Vagina (tissue), 2 donors: ENCODE results near the gene NLGN4X. TPM values are rescaled to one million over a fixed set of nuclear protein-coding genes. Genes with fewer than 3 reads are reported as not detected.

Experiments
- DNase-seq, 2 donors: peaks; one replicate each; pipeline ENCODE4 v3.0.0-alpha.2; 2017; ENCODE audit errors: extremely low spot score in 2 of 2
- H3K27ac ChIP-seq: fragments of 200-600 bp; sonication (generic); one replicate; pipeline ENCODE4 v1.5.1; 2019
- H3K27me3 ChIP-seq: fragments of 200-600 bp; sonication (generic); one replicate; pipeline ENCODE4 v1.5.1; 2019
- H3K36me3 ChIP-seq, 2 donors: fragments of 200-600 bp; sonication (generic); one replicate each; pipeline ENCODE4 v1.5.1; 2017 to 2019
- H3K4me1 ChIP-seq: fragments of 200-600 bp; sonication (generic); one replicate; pipeline ENCODE4 v1.5.1; 2019
- H3K4me3 ChIP-seq, 2 donors: fragments of 200-600 bp; sonication (generic); 1 replicate in 1 of 2; 2 replicates in 1 of 2; pipeline ENCODE4 v1.5.1; 2016 to 2019
- H3K9me3 ChIP-seq: fragments of 200-600 bp; sonication (generic); one replicate; pipeline ENCODE4 v1.5.1; 2019
- POLR2A ChIP-seq, 2 donors: fragments of 450-650 bp; IDR thresholded peaks; one replicate each; pipeline ENCODE4 v1.6.1; 2017; ENCODE audit warnings: antibody characterized with exemption in 2 of 2, mild to moderate bottlenecking in 2 of 2, moderate library complexity in 2 of 2
- POLR2AphosphoS5 ChIP-seq, 2 donors: sonication (generic); formaldehyde crosslinking; IDR thresholded peaks; one replicate each; pipeline ENCODE4 v1.9.0; 2017; ENCODE audit warnings: antibody characterized with exemption in 2 of 2, mild to moderate bottlenecking in 2 of 2, low read depth in 1 of 2; ENCODE audit not compliant: insufficient read depth in 1 of 2
- intact Hi-C: fragments of 100-400 bp; cut with DNase I; formaldehyde crosslinking; loops from one replicate; pipeline ENCODE4 v1.15.1; 2023
- total RNA-seq: library from RNA; depleted of rRNA; stranded (reverse); fragments of >200 nt; gene quantifications from one replicate; pipeline ENCODE4 v1.2.3, GENCODE V29; 2016
- TF ChIP-seq, protein P1 (sequence below), 3 experiments: fragments of 450-650 bp in 2 of 3; fragments of 200-600 bp in 1 of 3; sonication (generic) in 1 of 3; IDR thresholded peaks; one replicate each; pipeline ENCODE4 v1.5.1; 2017 to 2019; ENCODE audit warnings: antibody characterized with exemption in 3 of 3, mild to moderate bottlenecking in 2 of 3, moderate library complexity in 2 of 3

The NLGN4X gene
- total RNA-seq, 1 donor from 2014 or later: 2.5 TPM

DNA sequence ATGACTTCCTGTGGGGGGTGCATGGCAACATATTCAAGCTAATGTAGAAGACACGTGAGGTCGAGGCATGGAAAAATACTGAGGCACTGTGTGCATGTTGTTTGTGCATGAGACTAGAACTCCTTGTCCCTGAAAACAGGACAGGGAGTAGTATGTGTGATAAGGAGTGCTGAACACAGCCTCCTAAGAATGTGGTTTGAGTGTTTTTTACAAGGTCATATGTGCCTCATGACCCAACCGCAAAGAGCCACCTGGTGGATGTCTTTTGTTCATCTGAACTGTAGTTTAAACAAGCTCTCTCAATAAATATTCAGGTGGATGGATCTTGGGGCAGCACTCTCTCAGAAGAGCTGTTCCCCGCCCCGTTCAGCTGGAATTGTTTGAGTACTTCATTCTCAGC is 226.6 kb downstream of the NLGN4X start:
- H3K36me3 ChIP-seq: no peaks in the 10 kb centered on the region
- H3K9me3 ChIP-seq: no peaks in the 10 kb centered on the region
- intact Hi-C loops: no loop called here
- DNase-seq: no peak
- no peak overlapping the region for H3K27ac ChIP-seq
- no peak for TF ChIP-seq POLR2AphosphoS5 (IDR thresholded peaks at IDR 0.05; ENCODE audit: insufficient read depth in 1 of 2, low read depth in 1 of 2)
- H3K27me3 ChIP-seq: no peaks in the 10 kb centered on the region
- no peaks in the 10 kb centered on the region for H3K4me1 ChIP-seq
- no peak overlapping the region for H3K4me3 ChIP-seq

DNA sequence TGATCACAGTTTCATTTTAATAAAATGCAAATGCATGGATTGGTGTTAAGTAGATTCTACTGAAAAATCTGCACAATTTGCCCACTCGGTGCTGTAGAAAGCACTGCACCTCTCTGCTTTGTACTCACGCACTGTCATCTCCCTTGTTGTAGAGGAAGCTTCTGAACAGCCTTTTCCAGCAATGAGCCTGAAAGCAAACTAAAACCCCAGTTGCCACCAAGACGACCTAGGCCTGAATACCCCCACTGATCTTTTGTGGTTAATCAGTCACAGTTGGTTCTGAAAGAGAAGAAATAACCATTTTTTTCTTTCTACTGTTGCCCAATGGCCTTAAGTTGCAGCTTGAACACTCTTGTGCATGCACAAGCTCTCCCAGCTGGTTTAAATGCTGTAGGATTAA is 229.8 kb downstream of the NLGN4X start:
- DNase-seq: no peak
- TF ChIP-seq, protein P1, sequence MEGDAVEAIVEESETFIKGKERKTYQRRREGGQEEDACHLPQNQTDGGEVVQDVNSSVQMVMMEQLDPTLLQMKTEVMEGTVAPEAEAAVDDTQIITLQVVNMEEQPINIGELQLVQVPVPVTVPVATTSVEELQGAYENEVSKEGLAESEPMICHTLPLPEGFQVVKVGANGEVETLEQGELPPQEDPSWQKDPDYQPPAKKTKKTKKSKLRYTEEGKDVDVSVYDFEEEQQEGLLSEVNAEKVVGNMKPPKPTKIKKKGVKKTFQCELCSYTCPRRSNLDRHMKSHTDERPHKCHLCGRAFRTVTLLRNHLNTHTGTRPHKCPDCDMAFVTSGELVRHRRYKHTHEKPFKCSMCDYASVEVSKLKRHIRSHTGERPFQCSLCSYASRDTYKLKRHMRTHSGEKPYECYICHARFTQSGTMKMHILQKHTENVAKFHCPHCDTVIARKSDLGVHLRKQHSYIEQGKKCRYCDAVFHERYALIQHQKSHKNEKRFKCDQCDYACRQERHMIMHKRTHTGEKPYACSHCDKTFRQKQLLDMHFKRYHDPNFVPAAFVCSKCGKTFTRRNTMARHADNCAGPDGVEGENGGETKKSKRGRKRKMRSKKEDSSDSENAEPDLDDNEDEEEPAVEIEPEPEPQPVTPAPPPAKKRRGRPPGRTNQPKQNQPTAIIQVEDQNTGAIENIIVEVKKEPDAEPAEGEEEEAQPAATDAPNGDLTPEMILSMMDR (IDR thresholded peaks at IDR 0.05): no peak
- TF ChIP-seq POLR2AphosphoS5 (IDR thresholded peaks at IDR 0.05; ENCODE audit: insufficient read depth in 1 of 2, low read depth in 1 of 2): no peak
- TF ChIP-seq POLR2A (IDR thresholded peaks at IDR 0.05): no peak
- no peaks in the 10 kb centered on the region for H3K4me1 ChIP-seq

DNA sequence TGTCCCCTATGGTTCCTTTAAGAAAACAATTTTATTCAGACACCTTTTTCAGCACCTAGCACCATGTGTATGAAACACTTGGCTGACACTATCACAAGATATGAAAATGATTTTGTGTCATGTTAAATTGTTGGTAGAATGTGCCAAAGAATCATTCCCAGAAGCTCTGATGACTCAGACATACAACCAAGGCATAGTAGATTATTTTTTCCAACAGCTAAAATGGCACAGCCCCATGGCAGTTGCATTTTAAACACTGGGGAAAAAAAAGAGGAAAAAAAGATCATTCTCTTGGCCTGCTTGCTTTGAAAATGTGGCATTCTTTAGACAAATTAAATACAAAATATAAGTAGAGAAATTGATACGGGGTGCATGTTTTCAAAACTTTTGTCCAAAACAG is 230.2 kb downstream of the NLGN4X start:
- Histone ChIP-seq H3K4me1 (no peaks in the 10 kb centered on the region), H3K36me3 (no peaks in the 10 kb centered on the region), H3K9me3 (no peaks in the 10 kb centered on the region), H3K4me3 (no peak overlapping the region), H3K27ac (no peak overlapping the region), H3K27me3 (no peaks in the 10 kb centered on the region)
- TF ChIP-seq, protein P1 (IDR thresholded peaks at IDR 0.05): no peak
- intact Hi-C loops: no loop called here
- DNase-seq: no peak

More for the DNA sequence above, 229.8 kb downstream of the NLGN4X start:
- Histone ChIP-seq H3K27ac (no peak overlapping the region), H3K27me3 (no peaks in the 10 kb centered on the region), H3K9me3 (no peaks in the 10 kb centered on the region), H3K4me3 (no peak overlapping the region), H3K36me3 (no peaks in the 10 kb centered on the region)
- intact Hi-C loops: no loop called here

DNA sequence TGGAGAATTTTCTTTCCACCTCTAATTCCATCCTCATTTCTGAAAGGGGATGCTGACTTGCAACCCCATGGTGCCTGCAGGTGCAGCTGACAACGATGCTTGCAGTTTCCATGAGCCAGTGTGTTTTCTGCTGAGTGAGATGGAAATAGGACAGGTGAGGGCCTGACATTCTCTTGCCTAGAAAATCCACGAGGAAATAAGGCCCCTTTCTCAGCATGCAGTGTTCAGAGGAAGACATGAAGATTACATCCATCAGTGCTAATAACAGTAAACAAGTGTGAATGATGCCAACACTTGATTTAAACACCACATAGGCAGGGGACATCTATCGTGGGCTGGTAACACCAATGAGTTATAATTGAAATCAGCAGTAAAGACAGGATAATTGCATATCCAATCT is 237.3 kb downstream of the NLGN4X start:
- intact Hi-C loops: no loop called here
- TF ChIP-seq, protein P1 (IDR thresholded peaks at IDR 0.05): no peak
- TF ChIP-seq POLR2A (IDR thresholded peaks at IDR 0.05): no peak
- no peak for TF ChIP-seq POLR2AphosphoS5 (IDR thresholded peaks at IDR 0.05; ENCODE audit: insufficient read depth in 1 of 2, low read depth in 1 of 2)

DNA sequence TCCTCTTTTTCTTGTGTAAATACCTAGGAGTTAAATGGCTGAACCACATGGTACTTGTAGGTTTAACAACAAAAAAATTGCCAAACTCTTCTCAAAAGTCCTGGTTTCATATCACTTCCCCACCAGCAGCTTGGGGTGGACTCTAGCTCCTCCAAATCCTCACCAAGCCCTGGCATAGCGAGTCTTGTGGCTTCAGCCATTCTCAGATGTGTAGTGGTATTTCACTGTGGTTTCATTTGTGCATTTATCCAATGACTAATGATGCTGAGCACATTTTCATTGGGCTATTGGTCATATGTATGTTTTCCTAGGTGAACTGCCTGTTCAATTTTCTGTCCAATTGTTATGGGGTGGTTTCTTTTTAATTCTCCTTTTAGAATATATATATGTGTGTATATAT is 249.3 kb downstream of the NLGN4X start:
- H3K27ac ChIP-seq: no peak overlapping the region
- H3K27me3 ChIP-seq: no peaks in the 10 kb centered on the region
- no peak for DNase-seq
- H3K4me3 ChIP-seq: no peak overlapping the region
- H3K9me3 ChIP-seq: no peaks in the 10 kb centered on the region
- TF ChIP-seq, protein P1 (IDR thresholded peaks at IDR 0.05): no peak
- TF ChIP-seq POLR2A (IDR thresholded peaks at IDR 0.05) (no peak), POLR2AphosphoS5 (IDR thresholded peaks at IDR 0.05; ENCODE audit: insufficient read depth in 1 of 2, low read depth in 1 of 2) (no peak)
- H3K4me1 ChIP-seq: no peaks in the 10 kb centered on the region
- no peaks in the 10 kb centered on the region for H3K36me3 ChIP-seq
- intact Hi-C loops: no loop called here

More for the DNA sequence above, 237.3 kb downstream of the NLGN4X start:
- no peaks in the 10 kb centered on the region for H3K36me3 ChIP-seq
- H3K27me3 ChIP-seq: no peaks in the 10 kb centered on the region
- H3K4me3 ChIP-seq: no peak overlapping the region
- H3K9me3 ChIP-seq: no peaks in the 10 kb centered on the region
- no peak for DNase-seq
- H3K27ac ChIP-seq: no peak overlapping the region
- H3K4me1 ChIP-seq: no peaks in the 10 kb centered on the region

DNA sequence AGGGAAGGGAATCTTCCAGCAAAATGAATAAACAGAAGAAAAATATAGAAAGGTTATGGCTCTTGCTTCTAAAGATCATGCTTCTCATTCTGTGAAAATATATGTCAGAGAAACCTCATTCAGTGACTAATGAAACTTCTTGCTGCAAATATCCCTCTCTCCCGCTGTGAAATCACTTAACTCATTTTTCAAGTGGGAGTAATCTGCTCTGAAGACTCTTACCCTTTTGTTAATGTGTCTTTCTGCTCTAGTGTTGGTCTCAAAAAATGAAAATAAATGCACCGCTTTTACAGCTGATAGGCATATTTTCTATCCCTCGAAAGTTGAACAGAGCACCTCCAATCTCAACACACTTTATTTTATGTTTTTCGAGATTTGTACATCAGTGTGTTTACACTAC is 252.3 kb downstream of the NLGN4X start:
- intact Hi-C loops: no loop called here
- no peak for DNase-seq
- Histone ChIP-seq H3K27me3 (no peaks in the 10 kb centered on the region), H3K4me1 (no peaks in the 10 kb centered on the region), H3K36me3 (no peaks in the 10 kb centered on the region), H3K27ac (no peak overlapping the region), H3K9me3 (no peaks in the 10 kb centered on the region), H3K4me3 (no peak overlapping the region)
- TF ChIP-seq POLR2A (IDR thresholded peaks at IDR 0.05): no peak
- no peak for TF ChIP-seq POLR2AphosphoS5 (IDR thresholded peaks at IDR 0.05; ENCODE audit: insufficient read depth in 1 of 2, low read depth in 1 of 2)
- TF ChIP-seq, protein P1 (IDR thresholded peaks at IDR 0.05): no peak
